Uterus (tissue), 4 donors: ENCODE measurements around the gene SMIM10L2A. TPM values are rescaled to one million over a fixed set of nuclear protein-coding genes. Genes with fewer than 3 reads are reported as not detected.

Source experiments
- small RNA-seq: library from RNA; depleted of rRNA; stranded (forward); fragments of <200 nt; gene quantifications from one replicate; pipeline ENCODE3, GENCODE V24; 2016
- total RNA-seq, 4 donors: library from RNA; depleted of rRNA in 3 of 4; stranded (reverse); fragments of >200 nt in 3 of 4; gene quantifications; one replicate each; pipeline versions ENCODE4 v1.1.0 to v1.2.4, GENCODE V29; 2014 to 2023
- donor health status: DM: yes; HTN: yes; CAD: no.

SMIM10L2A gene
- total RNA-seq, 4 donors from 2014 or later, result 0.26 to 3.5 (median 2.8) TPM; not detected in 1

Small RNAs within 50 kb of the gene (small RNA-seq; reads per million reads assigned to genes)
- gene RNA5SP515, result not detected

Other genes with a start within 250 kb of the SMIM10L2A start
- gene ETDA, start 169.9 kb upstream of the SMIM10L2A start, total RNA-seq, result not detected
- gene ETDC, start 112.5 kb upstream of the SMIM10L2A start, total RNA-seq, result not detected
- 10 to 100 TPM in 2 of 4 donors, 1 to 10 TPM in 2; 3.8 to 19.4 (median 10.5) TPM for gene ZNF75D, start 77.8 kb upstream of the SMIM10L2A start, total RNA-seq
- 10 to 100 TPM in 2 of 4 donors, 1 to 10 TPM in 2; 6.9 to 29.3 (median 10.4) TPM for gene ZNF449, start 77.1 kb upstream of the SMIM10L2A start, total RNA-seq
- 10 to 100 TPM; 14.4 to 26.1 (median 22.6) TPM for gene INTS6L, start 98.7 kb downstream of the SMIM10L2A start, total RNA-seq